HG03045 (cell line): Measurements from ENCODE around the gene C3orf20.
"Not testable (repeated sequence)": the region's sequence is repeated elsewhere in the genome, so short reads cannot be mapped to it uniquely, and the experiment has no call there.

ENCODE experiments used
- ATAC-seq: cut with Tn5 transposase; IDR thresholded peaks from one replicate; pipeline ENCODE4 v1.9.1; 2021; ENCODE audit warnings: mild to moderate bottlenecking, moderate library complexity; ENCODE audit not compliant: unreplicated experiment

The C3orf20 gene

DNA sequence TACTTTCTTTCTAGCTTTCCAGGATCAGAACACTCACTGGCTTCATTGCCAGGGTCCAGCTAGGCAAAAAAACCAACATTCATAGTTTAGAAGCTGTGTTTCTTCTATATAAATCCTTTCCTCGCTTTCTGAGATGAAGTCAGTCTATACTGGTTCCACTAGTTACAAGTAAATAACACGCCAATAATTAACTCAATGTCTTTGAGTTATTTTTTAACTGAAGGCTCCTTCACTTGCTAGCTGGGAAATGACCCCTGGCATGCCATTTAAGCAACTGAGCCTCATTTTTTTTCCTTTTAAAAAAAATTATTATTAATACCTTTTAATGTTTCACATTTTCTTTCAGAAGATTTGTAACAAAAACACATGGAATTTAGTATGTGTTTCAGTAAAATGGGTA is 25.5 kb upstream of the C3orf20 start:
- ATAC-seq: no peak

DNA sequence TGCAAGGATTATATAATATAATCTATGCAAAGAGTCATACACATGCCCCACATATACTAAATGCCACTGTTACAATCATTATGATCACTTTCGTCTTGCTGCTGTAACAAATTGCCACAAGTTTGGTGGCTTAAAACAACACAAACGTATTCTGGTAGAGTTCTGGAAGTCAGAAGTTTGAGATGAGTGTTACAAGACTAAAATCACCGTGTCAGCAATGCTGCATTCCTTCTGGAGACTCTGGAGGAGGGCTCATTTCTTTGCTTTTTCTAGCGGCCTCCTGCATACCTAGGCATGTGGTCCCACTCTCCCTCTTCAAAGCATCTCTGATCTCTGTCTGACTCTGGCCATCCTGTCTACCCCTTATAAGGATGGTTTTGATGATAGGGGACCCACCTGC is 24.7 kb upstream of the C3orf20 start:
- ATAC-seq: no peak

DNA sequence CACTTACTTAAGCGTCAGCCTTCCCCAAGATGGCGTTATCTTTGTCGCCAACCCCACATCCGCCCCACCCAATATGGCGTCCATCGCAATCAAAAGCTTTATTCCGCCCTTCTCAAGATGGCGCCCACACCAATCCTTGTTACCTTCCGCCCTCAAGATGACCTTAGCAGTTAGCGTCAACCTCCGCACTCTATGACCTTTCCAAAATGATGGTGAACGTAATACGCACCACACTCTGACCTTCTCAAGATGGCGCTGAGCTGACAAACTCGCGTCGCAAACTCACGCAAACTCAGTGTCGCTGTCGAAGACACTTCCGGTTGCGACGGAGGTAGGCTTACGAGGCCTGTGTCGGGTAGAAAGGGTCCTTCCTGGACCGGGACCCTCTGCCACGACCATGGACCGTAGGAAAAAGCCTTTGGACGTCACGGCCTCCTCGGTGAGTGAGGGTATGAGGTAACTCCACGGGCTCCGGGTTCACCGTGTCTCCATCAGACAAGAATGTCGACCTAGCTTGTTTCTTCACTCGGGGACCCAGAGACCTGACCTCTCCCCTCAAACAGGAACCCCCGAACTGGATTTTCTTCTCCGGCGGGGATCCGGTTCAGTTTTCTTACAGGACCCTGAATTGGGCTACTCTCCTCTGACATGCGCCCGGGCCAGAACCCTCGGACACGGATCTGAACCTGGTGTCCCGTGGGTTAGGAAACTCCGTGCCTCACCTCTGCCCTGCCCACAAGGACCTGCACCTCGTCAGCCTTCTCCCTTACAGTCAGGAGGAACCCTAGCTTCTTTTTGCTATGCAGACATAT is 23.3 kb upstream of the C3orf20 start, which contains the start of gene CCDC174:
Gene CCDC174 (plus strand): TSS at position 323 of the 812 bp plus-strand sequence. CDS start 75 bp downstream, at position 398.
- ATAC-seq: peak; percentile 98

DNA sequence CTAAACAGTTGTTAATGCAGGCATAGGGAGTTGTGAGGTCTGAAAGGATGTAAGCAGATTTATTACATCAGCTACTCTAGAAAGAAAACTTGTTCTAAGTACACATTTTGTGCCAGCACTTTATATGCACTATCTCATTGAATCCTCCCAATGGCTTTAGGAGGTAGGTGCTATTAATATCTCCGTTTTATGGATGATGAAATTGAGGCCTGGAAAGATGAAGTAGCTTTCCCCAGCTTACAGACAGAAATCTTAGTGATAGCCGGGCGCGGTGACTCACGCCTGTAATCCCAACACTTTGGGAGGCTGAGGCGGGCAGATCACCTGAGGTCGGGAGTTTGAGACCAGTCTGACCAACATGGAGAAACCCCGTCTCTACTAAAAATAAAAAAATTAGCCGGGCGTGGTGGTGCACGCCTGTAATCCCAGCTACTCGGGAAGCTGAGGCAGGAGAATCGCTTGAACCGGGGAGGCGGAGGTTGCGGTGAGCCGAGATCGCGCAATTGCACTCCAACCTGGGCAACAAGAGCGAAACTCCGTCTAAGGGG is 22.5 kb upstream of the C3orf20 start:
- not testable (repeated sequence) for ATAC-seq

DNA sequence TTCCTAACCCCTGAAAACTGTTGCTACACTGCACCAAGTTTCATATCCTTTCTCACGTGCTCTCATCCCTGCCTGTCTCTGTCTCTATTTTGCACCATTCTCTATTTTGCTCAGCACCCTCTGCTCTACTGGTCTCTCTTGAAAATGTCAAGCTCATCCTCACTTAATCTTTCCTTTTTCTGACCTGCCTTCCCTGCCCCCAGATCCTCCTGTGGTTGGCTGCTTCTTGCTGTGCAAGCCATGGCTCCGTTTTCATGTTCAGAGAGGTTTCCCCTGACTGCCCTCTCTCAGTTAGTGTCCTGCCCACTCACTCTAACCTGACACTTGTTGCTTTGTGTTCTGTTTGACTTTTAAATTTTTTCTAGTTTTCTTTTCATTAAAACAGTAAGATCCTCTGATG is 17.4 kb upstream of the C3orf20 start:
- no peak for ATAC-seq

DNA sequence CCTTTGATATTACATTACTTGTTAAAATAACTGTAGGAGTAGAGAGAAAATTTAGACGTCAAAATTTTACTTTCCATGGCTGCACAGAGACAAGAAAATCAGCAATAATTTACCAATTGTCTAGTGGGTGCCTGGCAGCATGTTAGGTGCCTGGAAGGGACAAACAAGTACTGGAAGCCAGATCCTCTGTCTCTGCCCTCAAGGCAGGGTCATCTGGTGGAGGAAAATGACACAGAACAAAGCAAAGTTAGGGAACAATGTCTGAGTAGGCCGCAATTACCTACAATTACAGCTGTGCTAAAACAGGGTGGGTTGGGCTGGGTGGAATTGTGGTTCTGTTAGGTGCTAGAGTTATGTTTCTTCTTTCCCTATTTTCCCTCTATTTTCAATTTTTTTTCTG is 16.0 kb upstream of the C3orf20 start:
- no peak for ATAC-seq

DNA sequence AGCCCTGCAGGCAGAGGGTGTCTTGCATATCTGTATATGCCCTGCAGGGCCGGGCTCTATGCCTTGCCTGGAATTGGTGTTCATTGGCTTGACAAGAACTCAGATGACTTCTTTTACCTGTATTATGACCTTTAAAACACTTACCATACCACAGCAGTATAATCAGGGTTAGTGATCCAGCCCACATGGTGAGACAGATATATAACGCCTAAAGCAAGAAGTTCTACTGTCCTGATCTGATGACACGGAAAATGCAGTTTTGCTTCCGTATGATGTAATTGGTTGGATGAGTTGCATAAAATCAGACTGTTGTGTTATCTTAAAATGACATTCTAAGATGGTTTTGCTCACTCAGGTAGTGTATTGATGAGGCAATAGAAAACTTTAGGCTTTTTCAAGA is 14.0 kb upstream of the C3orf20 start:
- no peak for ATAC-seq

DNA sequence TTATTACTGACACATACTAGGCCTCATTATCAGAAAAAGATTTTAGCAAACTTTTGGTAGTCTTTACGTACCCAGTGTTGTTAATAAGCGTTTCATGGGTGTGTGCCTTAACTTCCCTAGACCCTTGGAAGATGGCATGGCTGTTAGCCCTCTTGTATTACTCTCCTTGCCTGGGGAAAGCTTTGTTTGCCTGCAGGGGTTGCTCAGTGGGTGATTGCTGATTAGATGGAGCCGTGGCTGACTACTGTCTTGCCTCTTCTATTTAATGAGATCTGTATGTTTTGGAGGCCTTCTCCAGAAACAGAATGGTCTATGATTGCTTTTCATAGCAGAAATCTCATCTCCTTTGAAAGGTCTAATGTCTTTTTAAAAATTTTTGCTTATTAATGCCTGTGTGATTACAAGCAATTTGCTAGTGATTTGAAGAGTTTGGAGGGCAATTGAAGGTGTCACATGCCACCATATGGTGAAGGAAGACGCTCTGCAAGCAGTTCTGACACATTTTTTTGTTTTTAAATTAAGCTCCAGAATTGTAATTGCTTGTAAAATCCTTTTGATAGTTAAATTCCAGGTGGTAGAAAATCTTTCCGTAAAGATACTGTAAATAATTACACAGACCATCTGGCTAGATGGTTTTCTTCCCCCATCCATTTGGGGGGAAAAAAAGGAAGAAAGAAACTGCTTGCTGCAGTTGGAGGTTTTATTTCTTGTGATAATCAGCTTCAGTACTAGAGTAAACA is 11.4 kb upstream of the C3orf20 start:
- ATAC-seq: no peak

DNA sequence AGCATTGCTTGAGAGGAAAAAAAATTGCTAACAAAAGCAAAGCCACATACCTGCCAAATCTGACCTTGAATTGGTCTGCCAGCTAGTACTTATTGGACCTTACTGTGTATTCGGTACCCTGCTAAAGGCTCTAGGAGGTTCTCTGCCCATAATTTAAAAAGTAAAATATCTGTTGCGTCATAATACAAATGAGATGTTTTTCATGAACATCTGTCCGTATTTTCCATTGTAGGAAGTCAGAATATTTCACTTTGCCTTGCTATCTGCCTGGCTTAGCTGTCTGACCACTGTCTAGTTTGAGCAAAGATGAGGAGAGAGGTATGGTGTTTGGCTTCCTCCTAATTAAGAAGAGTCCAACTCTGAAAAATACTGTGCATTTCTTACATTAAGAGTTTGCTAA is 10.8 kb upstream of the C3orf20 start:
- ATAC-seq: no peak

DNA sequence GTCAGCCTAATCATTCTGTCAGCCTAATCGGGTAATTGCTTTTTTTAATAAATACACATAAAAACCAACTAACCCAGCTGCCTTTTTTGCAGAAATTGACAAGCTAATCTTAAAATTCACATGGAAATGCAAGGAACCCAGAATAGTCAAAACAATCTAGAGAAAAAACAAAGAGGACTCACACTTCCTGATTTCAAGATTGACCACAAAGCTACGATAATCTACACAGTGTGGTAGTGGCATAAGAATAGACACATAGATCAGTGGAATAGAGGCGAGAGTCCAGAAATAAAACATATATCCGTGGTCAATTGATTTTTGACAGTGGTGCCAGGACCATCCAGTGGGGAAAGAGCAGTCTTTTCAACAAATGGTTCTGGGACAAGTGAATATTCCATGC is 2.4 kb upstream of the C3orf20 start:
- no peak for ATAC-seq

DNA sequence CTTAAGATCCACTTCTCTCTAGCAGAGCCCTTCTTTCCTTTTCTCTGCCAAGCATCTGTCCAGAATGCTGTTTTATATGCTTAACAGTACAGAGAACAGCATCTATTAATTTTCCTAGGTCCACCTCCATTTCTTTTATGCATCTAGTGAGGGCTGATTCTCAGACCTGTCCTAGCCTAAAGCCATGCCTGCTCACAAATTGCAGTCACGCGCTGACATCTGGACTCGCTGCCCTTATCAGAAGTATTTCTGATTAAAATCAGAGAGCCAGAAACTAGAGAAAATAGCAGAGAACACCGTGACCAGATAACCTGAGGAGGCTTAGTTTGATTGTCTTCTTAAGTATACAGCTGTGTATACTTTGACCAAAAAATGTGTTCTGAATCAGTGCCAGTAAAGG is 1.9 kb downstream of the C3orf20 start:
- no peak for ATAC-seq

DNA sequence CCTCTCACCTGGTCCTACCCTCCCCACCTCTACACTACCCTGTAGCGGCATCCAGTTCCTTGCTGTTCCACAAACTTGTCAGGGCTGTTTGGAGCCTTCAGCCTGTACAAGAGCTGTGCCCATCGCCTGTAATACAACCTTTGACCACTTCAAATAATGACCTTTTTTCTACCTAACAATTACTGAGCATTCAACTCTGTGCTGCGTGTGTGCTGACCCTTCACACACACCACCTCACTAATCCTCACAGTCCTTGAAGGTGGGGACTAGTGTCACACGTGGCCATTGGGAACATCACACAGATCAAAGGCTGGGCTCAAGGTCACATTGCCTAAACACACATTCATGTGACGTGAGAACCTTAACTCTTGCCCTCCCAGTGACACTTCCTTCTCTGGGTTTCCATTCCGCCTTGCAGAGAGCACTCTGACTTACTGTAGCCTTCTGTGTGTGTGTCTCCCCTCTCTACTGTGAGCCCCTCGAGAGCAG is 3.1 kb downstream of the C3orf20 start:
- no peak for ATAC-seq

DNA sequence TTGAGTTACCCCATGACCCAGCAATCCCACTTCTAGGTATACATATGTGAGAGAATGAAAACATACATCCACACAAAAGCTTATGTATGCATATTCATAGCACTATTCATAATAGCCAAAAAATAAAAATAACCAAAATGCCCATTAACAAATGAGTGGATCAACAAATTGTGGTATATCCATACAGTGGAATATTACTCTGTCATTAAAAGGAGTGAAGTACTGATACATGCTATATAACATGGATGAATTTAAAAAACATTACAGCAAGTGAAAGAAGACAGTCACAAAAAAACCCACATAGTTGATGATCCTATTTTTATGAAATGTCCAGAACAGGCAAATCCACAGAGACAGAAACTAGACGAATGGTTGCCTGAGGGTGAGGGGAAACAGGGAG is 5.2 kb downstream of the C3orf20 start:
- no peak for ATAC-seq

DNA sequence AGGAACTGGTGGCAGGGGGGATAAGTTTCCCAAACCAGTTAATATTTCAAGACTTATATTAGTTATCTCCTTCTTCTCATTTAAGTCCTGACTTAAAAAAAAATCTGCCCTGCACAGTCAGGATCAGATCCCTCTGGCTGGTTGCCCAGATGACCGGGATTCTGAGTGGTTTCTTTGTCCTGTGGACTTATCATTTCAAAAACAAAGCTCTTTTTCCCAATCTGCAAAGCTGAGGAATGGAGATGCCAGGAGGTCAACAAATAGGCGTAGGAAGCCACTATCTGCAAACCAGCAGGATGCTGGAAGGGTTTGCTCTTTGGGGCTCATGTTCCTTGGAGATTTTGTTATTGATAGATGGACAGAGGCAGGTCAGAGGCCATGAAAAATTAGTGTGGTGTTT is 5.8 kb downstream of the C3orf20 start:
- ATAC-seq: no peak

DNA sequence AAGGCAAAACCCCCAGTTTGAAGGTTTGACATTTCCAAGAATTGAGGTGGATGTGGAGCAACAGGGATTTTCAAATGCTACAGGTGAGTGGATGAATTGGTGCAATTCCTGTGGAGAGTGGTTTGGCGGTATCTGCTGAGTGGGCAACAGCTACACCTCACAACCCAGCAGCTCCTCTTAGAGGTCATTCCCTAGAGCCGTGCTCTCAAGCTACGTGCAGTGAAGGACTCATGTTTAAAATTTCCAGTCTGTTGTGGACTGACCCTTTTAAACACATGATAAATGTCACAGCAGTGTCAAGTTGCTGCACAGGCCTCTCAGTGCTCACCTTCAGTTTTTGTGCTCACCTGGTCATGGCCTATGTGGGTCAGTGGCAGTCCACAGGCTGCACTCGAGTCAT is 9.5 kb downstream of the C3orf20 start:
- no peak for ATAC-seq

DNA sequence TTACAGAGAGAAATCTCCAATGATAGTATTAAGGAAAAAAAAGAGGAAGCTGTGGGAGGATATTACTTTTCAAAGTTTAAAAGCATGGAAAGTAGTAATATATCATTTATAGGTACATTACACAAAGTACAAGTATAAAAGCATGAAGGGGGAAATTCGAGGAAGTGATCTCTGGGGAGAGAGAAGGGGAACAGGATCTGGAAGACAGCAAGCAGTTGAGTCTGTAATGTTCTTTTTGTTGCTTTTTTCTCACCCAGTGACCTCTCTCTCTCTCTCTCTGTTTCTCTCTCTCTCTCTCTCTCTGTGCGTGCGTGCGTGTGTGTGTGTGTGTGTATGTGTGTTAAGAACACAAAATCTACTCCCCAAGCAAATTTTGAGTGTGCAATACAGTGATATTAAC is 10.2 kb downstream of the C3orf20 start:
- no peak for ATAC-seq

DNA sequence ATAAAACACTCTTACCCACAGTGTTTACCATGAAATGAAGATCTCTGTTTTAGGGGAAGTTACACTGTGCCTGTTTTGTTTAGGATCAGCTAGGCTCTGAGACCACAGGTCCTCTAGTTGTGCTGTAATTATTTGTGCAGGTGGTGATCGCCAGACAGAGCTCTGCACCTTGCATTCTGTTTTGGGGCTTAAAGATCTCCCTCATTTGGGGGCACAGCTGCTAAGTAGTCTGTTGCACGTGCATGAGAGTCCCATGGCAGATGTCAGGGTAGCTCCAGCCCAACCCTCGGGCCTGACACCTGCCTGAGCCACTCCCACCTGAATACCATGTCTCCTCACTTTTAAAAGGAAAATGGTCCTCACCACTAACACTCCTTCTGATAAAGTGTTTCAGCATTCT is 12.4 kb downstream of the C3orf20 start:
- no peak for ATAC-seq

DNA sequence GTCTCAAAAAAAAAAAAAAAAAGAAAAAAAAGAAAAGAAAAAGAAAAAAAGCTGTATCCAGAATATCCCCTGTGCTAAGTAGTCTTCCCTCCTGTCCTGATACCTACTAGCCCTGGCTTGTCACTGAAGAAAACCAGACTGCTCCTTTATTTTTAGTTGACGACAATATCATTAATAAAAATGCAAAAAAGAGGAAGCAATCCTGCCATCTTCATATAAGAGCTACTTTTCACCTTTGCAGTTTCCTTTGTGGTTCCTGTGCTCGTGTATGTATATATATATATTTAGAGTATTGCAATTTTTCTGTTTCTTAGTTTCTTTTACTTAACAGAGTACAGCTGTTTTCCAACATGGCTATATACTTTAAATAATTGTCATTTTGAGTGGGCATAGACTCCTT is 13.6 kb downstream of the C3orf20 start:
- ATAC-seq: no peak

DNA sequence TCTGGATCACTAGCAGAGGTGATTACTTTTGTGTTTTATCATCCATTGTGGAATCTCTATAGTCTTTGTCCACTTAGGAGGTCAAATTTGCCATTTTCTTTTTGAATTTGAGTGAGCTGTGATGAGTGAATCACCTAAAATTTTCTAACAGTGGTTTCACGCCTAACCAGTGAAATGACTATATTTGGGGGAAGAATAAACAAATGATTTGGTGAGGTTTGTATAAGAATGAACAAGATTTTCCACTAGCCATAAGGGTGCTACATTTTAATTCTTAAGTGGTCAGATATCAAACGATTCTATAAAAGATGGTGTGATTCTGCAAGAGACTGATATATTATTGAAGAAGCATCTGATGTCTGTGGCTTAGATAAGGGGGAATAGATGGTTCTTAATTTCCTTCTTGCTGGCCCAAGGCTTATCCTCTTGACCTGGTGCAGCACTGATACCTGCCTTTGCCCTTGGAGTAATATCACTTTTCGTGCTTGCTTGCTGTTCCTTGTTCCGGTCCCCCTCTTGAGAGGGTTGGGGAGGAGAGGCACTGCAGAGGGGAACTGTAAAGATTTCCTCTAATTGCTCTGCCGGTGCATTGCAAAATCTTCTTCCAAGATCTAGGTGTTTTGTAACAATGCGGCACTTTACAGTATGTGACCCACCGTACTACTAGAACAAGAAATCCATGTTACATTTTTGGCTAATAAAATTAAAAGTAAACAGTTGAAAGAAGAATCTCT is 14.5 kb downstream of the C3orf20 start:
- no peak for ATAC-seq

DNA sequence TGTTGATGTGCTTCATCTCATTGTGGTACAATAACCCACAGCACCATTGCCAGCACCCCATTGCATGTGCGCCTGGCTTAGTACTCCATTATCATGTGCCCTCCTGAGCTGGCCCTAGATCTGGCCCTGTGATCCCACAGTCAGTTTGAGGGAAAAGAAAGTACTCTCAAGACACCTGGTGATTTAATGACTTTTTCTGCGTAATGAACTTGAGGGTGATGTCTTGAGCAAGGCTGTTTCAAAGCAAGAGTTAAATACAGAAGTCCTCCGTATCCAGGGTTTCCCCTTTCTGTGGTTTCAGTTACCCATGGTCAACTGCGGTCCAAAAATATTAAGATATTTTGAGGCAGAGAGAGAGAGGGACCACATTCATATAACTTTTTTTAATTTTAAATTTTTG is 16.3 kb downstream of the C3orf20 start:
- ATAC-seq: peak; percentile 51

DNA sequence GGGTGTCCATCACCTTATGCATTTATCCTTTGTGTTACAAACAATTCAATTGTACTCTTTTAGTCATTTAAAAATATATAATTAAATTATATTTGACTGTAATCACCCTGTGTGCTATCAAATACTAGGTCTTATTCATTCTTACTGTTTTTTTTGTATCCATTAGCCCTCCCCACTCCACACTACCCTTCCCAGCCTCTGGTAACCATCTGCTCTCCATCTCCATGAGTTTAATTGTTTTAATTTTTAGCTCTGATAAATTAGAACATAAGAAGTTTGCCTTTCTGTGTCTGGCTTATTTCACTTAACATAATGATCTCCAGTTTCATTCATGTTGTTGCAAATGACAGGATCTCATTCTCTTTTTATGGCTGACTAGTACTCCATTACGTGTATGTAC is 16.8 kb downstream of the C3orf20 start:
- no peak for ATAC-seq
